GM12873 (cell line): ENCODE data around the gene LRRC52.

Experiments
- TF ChIP-seq, protein P1 (sequence below): IDR thresholded peaks from 2 replicates; pipeline ENCODE4 v1.5.1; 2012; ENCODE audit warnings: low read depth, mild to moderate bottlenecking, moderate library complexity, low read length, control low read depth; ENCODE audit not compliant: insufficient read depth; ENCODE audit errors: missing control alignments

Gene LRRC52, protein sequence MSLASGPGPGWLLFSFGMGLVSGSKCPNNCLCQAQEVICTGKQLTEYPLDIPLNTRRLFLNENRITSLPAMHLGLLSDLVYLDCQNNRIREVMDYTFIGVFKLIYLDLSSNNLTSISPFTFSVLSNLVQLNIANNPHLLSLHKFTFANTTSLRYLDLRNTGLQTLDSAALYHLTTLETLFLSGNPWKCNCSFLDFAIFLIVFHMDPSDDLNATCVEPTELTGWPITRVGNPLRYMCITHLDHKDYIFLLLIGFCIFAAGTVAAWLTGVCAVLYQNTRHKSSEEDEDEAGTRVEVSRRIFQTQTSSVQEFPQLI

DNA sequence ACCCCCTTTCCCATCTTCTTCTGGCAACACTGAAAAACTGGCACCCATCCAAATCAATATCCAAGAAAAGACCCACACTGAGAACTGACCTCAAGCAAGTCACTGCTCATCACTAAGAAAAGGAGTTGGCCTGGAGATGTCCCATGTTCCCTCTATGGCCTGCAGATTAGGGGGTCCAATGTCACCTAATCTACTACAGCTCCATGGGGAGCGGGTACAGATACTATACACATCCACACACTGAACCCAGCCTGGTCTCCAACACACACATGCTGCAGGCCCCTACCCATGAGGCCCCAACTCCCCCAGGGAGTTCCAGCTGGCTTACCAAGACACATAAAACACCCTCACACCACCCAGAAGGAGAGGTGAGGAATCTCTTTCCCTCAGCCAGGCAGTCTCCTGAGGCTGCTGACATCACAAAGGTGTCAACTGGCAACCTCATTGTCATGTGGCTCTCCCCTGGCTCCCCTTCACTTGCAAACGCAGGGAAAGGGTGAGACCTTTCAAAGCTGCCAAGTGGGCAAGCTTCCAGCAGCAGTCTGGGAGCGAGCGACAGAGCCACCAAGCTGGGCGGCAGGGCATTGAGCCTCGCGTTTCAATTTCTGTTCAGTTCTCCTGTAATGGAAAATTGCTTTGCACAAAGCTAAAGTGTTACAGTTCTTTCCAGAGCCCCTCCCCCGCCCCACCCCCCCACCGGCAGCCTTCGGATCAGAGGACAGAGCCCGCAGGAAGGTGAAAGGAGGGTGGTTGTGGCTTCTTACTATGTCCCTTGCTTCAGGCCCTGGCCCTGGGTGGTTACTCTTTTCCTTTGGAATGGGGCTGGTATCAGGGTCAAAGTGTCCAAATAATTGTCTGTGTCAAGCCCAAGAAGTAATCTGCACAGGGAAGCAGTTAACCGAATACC lies at the start of gene LRRC52:
LRRC52 (plus strand) TSS at position 469 of the 907 bp plus-strand sequence; CDS start at position 766, 297 bp downstream.
- TF ChIP-seq, protein P1, sequence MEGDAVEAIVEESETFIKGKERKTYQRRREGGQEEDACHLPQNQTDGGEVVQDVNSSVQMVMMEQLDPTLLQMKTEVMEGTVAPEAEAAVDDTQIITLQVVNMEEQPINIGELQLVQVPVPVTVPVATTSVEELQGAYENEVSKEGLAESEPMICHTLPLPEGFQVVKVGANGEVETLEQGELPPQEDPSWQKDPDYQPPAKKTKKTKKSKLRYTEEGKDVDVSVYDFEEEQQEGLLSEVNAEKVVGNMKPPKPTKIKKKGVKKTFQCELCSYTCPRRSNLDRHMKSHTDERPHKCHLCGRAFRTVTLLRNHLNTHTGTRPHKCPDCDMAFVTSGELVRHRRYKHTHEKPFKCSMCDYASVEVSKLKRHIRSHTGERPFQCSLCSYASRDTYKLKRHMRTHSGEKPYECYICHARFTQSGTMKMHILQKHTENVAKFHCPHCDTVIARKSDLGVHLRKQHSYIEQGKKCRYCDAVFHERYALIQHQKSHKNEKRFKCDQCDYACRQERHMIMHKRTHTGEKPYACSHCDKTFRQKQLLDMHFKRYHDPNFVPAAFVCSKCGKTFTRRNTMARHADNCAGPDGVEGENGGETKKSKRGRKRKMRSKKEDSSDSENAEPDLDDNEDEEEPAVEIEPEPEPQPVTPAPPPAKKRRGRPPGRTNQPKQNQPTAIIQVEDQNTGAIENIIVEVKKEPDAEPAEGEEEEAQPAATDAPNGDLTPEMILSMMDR: no peak

DNA sequence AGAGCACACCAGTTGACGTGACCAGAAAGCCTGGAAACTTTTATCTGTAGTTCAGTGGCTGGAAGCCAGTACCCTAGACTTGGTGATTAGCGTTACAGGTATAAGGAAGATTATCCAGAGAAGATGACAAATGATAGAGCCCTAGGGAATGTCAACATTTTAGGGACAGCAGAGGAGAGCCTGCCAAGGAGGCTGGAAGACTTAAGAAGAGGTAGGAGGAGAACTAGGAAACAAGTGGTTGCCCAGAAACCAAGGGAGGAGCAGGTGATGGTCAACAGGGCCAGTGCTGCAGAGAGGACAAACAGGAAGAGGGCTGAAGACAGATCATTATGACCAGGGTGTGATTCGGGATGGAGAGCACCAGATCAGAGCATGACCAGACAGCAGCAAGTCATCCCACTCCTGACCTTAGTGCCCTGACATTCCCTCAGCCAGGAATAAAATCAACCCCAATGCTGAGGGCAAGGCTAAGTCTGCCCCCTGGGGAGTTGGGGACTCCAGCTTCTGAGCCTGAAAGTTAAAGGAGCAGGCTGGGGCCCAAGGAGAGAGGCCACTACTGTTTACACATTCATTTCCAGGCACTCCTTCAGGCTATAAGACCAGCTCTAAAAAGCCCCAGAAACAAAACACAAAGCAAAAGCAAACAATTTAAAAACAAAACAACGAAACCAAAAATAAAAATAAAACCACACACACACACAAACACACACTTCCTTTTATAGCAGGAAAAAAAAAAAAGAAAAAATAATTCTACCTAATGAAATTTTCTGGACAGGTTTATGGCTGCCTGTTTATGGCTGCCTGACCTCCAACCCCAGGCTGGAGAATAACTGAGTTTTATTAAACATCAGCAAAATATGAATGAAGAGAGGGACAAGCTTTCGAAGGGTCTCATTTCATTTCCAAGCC lies 48.6 kb upstream of the LRRC52 start:
- TF ChIP-seq, protein P1: no peak

DNA sequence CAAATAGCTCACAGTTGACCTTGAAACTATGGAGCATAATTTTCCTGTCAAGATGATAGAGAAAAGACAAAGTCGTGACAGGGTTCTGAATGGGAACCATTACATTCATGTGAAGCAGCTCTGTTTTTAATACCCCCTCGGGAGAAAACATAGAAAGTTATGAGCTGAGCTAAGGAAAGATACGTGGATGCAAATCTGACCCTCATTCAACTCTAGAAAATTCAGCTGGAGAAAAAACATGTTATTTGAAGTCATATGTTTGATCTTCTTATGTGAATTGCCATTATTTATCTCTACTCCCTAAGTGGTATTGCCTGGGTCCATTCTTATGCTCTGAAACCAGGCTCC lies 48.0 kb upstream of the LRRC52 start:
- TF ChIP-seq, protein P1: no peak

DNA sequence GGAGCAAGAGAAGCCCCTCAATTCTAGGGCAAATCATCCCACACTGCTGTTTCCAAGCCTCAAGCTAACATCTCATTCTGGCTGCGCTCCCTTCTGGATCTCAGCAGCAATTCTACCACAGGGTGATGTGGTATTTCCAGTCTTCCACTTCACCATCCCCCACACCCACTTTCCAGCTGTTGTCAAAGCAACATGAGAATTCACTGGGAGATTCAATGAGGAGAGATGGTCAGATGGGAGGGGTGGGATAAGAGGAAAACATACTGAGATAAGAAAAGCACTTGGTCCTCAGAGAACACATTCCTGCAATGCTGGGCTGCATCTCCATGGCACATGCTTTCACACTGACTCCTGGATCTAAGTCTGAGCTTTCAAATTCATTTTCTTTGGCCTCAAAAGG lies 47.3 kb upstream of the LRRC52 start:
- TF ChIP-seq, protein P1: no peak

DNA sequence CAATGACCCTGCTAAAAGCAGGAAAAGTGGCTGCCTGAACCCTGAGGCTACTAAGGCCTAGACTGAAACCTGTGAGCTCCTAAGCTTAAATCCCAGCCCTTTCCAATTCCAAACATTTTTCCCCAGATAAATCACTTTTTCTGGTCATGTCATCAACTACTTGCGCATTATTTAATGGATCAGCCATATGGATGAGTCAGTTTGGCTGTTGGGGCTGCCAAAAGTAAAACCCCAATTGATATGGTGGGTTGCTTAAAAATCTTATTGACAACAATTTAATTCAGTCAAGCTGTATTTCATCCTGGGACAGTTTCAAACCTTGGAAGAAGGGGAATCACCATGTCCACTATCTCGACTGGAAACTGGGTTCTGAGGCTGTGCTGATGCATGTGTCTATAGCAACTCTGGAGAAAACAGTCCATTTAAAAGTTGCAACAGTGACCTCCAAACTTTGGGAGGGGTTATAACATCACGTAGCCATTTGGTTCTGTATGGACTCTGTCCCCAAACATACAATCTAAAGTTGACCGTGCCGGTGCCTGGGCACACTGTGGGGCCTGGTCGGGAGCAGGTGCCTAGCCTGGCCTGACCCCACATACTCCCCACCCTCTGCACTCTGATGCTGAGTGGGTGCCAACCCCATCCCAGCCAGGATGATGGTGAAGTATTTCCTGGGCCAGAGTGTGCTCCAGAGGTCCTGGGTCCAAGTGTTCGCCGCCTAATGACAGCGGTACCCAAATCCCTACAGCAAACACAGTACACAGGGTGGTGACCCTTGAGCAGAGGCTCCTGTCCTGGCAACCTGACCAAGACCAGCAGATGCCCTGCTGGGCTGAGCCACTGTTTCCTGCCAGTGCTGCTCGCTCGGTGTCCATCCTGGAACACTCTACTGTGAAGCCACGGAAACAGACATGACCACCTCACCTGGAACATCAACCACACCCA lies 46.5 kb upstream of the LRRC52 start:
- TF ChIP-seq, protein P1: no peak

DNA sequence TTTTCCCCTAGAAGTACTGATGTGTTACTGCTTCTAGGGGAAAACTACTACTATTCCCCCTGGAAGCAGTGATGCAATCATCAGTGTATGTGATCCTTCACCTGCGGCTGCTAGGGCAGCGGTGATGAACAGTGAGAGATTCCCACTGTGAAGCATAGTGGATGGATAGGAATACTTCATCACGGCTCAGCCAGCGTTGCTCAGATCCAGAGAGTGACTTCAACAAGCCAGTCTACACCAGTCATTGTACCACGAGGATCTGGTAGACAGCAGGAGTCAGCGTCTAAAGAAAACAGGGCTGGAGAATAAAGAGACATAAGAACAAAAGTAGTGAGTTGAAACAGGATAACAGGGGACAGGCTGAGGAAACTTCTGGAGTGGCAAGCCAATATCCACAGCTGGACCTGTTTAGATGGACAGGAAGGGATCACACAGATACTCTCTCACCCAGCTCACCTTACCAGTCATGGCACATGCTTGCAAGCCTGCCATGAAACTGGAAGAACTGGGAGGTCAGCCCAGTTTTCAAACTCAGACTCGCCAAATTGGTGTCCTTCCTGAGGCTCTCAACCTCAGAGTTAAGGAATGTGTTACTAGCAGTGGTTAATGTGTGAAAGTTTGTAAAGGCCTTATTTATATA lies 42.4 kb upstream of the LRRC52 start:
- TF ChIP-seq, protein P1: no peak
